Hepatocyte (in vitro differentiated cells): ENCODE measurements around the gene PSMB10. TPM values are rescaled to one million over a fixed set of nuclear protein-coding genes. Genes with fewer than 3 reads are reported as not detected.

Source experiments
- DNase-seq: peaks from one replicate; pipeline ENCODE4 v3.0.0-alpha.2; 2016; ENCODE audit warnings: low spot score
- H2AFZ ChIP-seq: fragments of 200-600 bp; sonication (generic); 2 replicates; pipeline ENCODE4 v1.6.0; 2016; ENCODE audit warnings: antibody characterized with exemption, mild to moderate bottlenecking
- H3K27ac ChIP-seq: fragments of 200-600 bp; sonication (generic); 2 replicates; pipeline ENCODE4 v1.5.1; 2016; ENCODE audit warnings: mild to moderate bottlenecking
- H3K27me3 ChIP-seq: fragments of 200-600 bp; sonication (generic); 2 replicates; pipeline ENCODE4 v1.6.1; 2016
- H3K36me3 ChIP-seq: fragments of 200-600 bp; sonication (generic); replicated peaks from 2 replicates; pipeline ENCODE4 v1.5.1; 2016; ENCODE audit warnings: low read depth; ENCODE audit not compliant: insufficient read depth
- H3K4me1 ChIP-seq: fragments of 200-600 bp; sonication (generic); 2 replicates; pipeline ENCODE4 v1.5.1; 2016; ENCODE audit warnings: mild to moderate bottlenecking, moderate library complexity; ENCODE audit not compliant: insufficient read depth
- H3K4me2 ChIP-seq: fragments of 200-600 bp; sonication (generic); 2 replicates; pipeline ENCODE4 v1.6.0; 2016
- H3K4me3 ChIP-seq: fragments of 200-600 bp; sonication (generic); 2 replicates; pipeline ENCODE4 v1.5.1; 2016; ENCODE audit warnings: mild to moderate bottlenecking
- H3K79me2 ChIP-seq: fragments of 200-600 bp; sonication (generic); 2 replicates; pipeline ENCODE4 v1.6.0; 2017; ENCODE audit warnings: mild to moderate bottlenecking
- H3K9me2 ChIP-seq: fragments of 200-600 bp; sonication (generic); replicated peaks from 2 replicates; pipeline ENCODE4 v1.6.0; 2017; ENCODE audit warnings: mild to moderate bottlenecking; ENCODE audit not compliant: insufficient read depth
- H3K9me3 ChIP-seq: fragments of 200-600 bp; sonication (generic); 2 replicates; pipeline ENCODE4 v1.5.1; 2016; ENCODE audit warnings: low read depth, mild to moderate bottlenecking
- H4K20me1 ChIP-seq: fragments of 200-600 bp; sonication (generic); 2 replicates; pipeline ENCODE4 v1.6.0; 2016; ENCODE audit warnings: mild to moderate bottlenecking; ENCODE audit not compliant: insufficient read depth, poor library complexity, severe bottlenecking
- EZH2 ChIP-seq: fragments of 200-600 bp; sonication (generic); IDR thresholded peaks from 2 replicates; pipeline ENCODE4 v1.6.1; 2016; ENCODE audit warnings: antibody characterized with exemption, mild to moderate bottlenecking, borderline replicate concordance
- EZH2phosphoT487 ChIP-seq: fragments of 200-600 bp; sonication (generic); IDR thresholded peaks from one replicate; pipeline ENCODE4 v1.6.1; 2018; ENCODE audit warnings: antibody characterized with exemption, mild to moderate bottlenecking, low read depth, moderate library complexity; ENCODE audit not compliant: unreplicated experiment, severe bottlenecking
- WGBS: methylation state at CpG from one replicate; pipeline ENCODE4 v1.1.6; 2016; ENCODE audit warnings: low lambda C conversion rate; ENCODE audit errors: missing lambda C conversion rate; 5-methylcytosine and 5-hydroxymethylcytosine counted together
- polyA plus RNA-seq: library from polyadenylated mRNA; unstranded; fragments of >200 nt; fragmentation: Nextera tagmentation; extraction: Ambion mirVana; gene quantifications from 2 replicates; pipeline ENCODE4 v1.2.1, GENCODE V29; 2016
- total RNA-seq: library from RNA; depleted of rRNA; stranded (reverse); fragments of >200 nt; gene quantifications from 2 replicates; pipeline ENCODE4 v1.2.3, GENCODE V29; 2014
- TF ChIP-seq, protein P1 (sequence below): fragments of 200-600 bp; sonication (generic); IDR thresholded peaks from 2 replicates; pipeline ENCODE4 v1.5.1; 2016; ENCODE audit warnings: antibody characterized with exemption, mild to moderate bottlenecking; ENCODE audit not compliant: poor library complexity

PSMB10 gene
- total and polyA plus RNA-seq, 2 experiments from 2014 or later, result 13.7 to 48.7 TPM

- H3K79me2 ChIP-seq, result no peaks in the 10 kb centered on the region
- no peaks in the 10 kb centered on the region for H3K9me2 ChIP-seq
- no peak overlapping the region for H3K4me2 ChIP-seq
- TF ChIP-seq EZH2 (no peak), EZH2phosphoT487 (no peak)
- TF ChIP-seq, protein P1, sequence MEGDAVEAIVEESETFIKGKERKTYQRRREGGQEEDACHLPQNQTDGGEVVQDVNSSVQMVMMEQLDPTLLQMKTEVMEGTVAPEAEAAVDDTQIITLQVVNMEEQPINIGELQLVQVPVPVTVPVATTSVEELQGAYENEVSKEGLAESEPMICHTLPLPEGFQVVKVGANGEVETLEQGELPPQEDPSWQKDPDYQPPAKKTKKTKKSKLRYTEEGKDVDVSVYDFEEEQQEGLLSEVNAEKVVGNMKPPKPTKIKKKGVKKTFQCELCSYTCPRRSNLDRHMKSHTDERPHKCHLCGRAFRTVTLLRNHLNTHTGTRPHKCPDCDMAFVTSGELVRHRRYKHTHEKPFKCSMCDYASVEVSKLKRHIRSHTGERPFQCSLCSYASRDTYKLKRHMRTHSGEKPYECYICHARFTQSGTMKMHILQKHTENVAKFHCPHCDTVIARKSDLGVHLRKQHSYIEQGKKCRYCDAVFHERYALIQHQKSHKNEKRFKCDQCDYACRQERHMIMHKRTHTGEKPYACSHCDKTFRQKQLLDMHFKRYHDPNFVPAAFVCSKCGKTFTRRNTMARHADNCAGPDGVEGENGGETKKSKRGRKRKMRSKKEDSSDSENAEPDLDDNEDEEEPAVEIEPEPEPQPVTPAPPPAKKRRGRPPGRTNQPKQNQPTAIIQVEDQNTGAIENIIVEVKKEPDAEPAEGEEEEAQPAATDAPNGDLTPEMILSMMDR, result no peak
- 88% methylated on average over 10 of the region's 10 CpGs for WGBS
- H3K4me3 ChIP-seq, result no peak overlapping the region
- H3K27me3 ChIP-seq, result no peaks in the 10 kb centered on the region
- H3K27ac ChIP-seq, result no peak overlapping the region
- no peak for DNase-seq
- H3K4me1 ChIP-seq, result no peaks in the 10 kb centered on the region
- no peaks in the 10 kb centered on the region for H4K20me1 ChIP-seq
- H2AFZ ChIP-seq, result no peak overlapping the region
- no peaks in the 10 kb centered on the region for H3K9me3 ChIP-seq
- H3K36me3 ChIP-seq, result no peaks in the 10 kb centered on the region
These were observed 18.0 kb upstream of the PSMB10 start for GRCh38 chr16:67954421-67955196.

DNA sequence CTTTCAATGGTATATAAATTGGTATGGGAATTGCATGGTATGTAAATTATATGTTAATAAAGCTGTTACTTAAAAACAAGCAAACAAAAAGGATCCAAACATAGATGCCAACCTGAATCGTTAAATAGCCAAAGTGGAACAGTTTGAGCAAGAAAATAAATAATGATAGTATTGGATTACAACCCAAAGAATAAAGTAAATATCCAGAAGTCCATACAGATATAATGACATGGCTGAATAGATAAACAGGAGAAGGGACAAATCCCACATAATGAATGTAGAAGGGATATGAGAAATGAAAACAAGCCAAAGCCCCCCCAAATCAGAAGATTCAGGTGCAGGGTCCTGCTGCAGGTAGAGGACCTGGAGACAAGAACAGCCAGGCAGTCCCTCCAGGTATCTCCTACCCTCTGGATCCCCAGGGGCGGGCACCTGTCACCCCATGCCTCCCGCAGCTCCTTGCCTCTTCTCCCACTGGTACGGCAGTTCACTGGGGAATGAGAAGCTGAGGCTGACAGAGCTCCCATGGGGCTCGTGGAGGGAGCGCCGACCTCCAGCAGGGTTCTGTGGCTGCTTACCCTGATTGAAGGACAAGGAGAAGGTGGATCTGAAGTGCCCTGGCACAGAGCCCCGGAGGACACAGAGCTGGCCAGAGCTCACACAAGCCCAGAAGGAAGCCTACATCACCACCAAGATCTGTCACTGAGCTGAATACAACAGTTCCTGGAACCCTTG lies 17.2 kb upstream of the PSMB10 start:
- H3K4me2 ChIP-seq, result no peak overlapping the region
- no peaks in the 10 kb centered on the region for H3K36me3 ChIP-seq
- no peak for DNase-seq
- H3K27ac ChIP-seq, result no peak overlapping the region
- 95% methylated on average over 8 of the region's 8 CpGs for WGBS
- H3K9me2 ChIP-seq, result no peaks in the 10 kb centered on the region
- TF ChIP-seq, protein P1, result no peak
- no peak for TF ChIP-seq EZH2phosphoT487
- no peak for TF ChIP-seq EZH2
- H3K79me2 ChIP-seq, result no peaks in the 10 kb centered on the region
- no peak overlapping the region for H2AFZ ChIP-seq
- H3K4me1 ChIP-seq, result no peaks in the 10 kb centered on the region
- H3K9me3 ChIP-seq, result no peaks in the 10 kb centered on the region
- H3K27me3 ChIP-seq, result no peaks in the 10 kb centered on the region
- no peaks in the 10 kb centered on the region for H4K20me1 ChIP-seq
- H3K4me3 ChIP-seq, result no peak overlapping the region

DNA sequence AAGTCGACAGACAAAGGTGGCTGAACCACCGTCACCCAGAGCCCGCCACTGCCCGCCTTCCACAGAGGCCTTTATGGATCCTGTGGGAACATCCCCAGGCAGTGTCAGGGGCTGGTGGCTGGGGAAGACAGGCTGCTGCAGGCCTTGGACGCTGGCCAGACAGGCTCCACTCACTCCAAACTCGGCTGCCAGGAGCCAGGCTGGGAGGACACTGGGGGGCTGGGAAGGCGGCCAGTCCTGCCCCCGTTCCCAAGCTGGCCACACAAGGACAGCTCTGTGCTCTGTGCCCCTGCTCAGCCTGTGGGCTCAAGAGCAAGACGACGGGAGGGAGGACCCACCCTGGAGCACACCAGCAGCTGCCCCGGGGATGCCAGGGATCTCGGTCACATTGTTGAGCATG lies 14.8 kb upstream of the PSMB10 start:
- 92% methylated on average over 12 of the region's 12 CpGs for WGBS
- no peak for DNase-seq
- TF ChIP-seq, protein P1, result no peak
- TF ChIP-seq EZH2phosphoT487 (no peak), EZH2 (no peak)

More for the DNA sequence above, 14.8 kb upstream of the PSMB10 start:
- Histone ChIP-seq H3K4me3 (no peak overlapping the region), H3K4me1 (no peaks in the 10 kb centered on the region), H3K9me2 (no peaks in the 10 kb centered on the region), H3K36me3 (no peaks in the 10 kb centered on the region), H2AFZ (no peak overlapping the region), H3K27me3 (no peaks in the 10 kb centered on the region), H3K4me2 (no peak overlapping the region), H3K27ac (no peak overlapping the region), H3K79me2 (no peaks in the 10 kb centered on the region), H4K20me1 (no peaks in the 10 kb centered on the region), H3K9me3 (no peaks in the 10 kb centered on the region)
